HG03097 (cell line): Measurements from ENCODE around the gene ANXA9.

ENCODE experiments used
- ATAC-seq: cut with Tn5 transposase; IDR thresholded peaks from one replicate; pipeline ENCODE4 v1.9.1; 2021; ENCODE audit not compliant: unreplicated experiment, low FRiP score

The ANXA9 gene

GRCh38 chr1:151039521-151039920, 57.4 kb downstream of the ANXA9 start:
- ATAC-seq: no peak

- ATAC-seq: no peak
These were observed 61.1 kb downstream of the ANXA9 start for GRCh38 chr1:151043163-151043562.
